Stomach smooth muscle (tissue), 2 donors: ENCODE data around the gene GPHB5.

Experiments used
- H3K27ac ChIP-seq: one replicate; pipeline ENCODE4 v1.7.0; 2013; ENCODE audit warnings: mild to moderate bottlenecking, low read length, inconsistent platforms
- H3K27me3 ChIP-seq, 2 donors: one replicate each; pipeline ENCODE4 v1.7.0; 2013; ENCODE audit warnings: low read length in 2 of 2; ENCODE audit not compliant: insufficient read depth in 2 of 2, control insufficient read depth in 1 of 2
- H3K36me3 ChIP-seq, 2 donors: one replicate each; pipeline ENCODE4 v1.7.0; 2013; ENCODE audit warnings: low read length in 2 of 2; ENCODE audit not compliant: control insufficient read depth in 2 of 2, insufficient read depth in 2 of 2
- H3K4me1 ChIP-seq: one replicate; pipeline ENCODE4 v1.7.0; 2013; ENCODE audit warnings: low read length; ENCODE audit not compliant: control insufficient read depth, insufficient read depth
- H3K4me3 ChIP-seq, 2 donors: one replicate each; pipeline ENCODE4 v1.7.0; 2013; ENCODE audit warnings: low read length in 2 of 2
- H3K9ac ChIP-seq, 2 donors: one replicate each; pipeline ENCODE4 v1.7.0; 2013; ENCODE audit warnings: low read length in 2 of 2, mild to moderate bottlenecking in 1 of 2
- H3K9me3 ChIP-seq, 2 donors: one replicate each; pipeline ENCODE4 v1.7.0; 2013; ENCODE audit warnings: low read length in 2 of 2; ENCODE audit not compliant: control insufficient read depth in 2 of 2
- donor health status: healthy.
- donor health status: Pancreatic carcinoma.

GPHB5 gene

GRCh38 chr14:63318835-63319234 is at the start of gene GPHB5:
Gene GPHB5 (minus strand): TSS chr14:63318935. CDS start chr14:63317849, 1,086 bp downstream.
- no peak within 1 kb of the TSS for H3K9ac ChIP-seq
- H3K4me3 ChIP-seq: no peak within 1 kb of the TSS
- H3K36me3 ChIP-seq: no peaks in the 10 kb centered on the region
- no peaks in the 10 kb centered on the region for H3K27me3 ChIP-seq
- no peak within 1 kb of the TSS for H3K27ac ChIP-seq
- peaks cover 0 to 3% of the 10 kb centered on the region in 2 donors for H3K9me3 ChIP-seq
- no peaks in the 10 kb centered on the region for H3K4me1 ChIP-seq

- Histone ChIP-seq H3K4me3 (no peak overlapping the region), H3K27me3 (no peaks in the 10 kb centered on the region), H3K27ac (no peak overlapping the region), H3K9ac (no peak overlapping the region), H3K36me3 (peaks cover 0 to 2% of the 10 kb centered on the region in 2 donors), H3K4me1 (no peaks in the 10 kb centered on the region), H3K9me3 (peaks cover 0 to 3% of the 10 kb centered on the region in 2 donors)
Observed at GRCh38 chr14:63367742-63368364, 49.1 kb upstream of the GPHB5 start.

GRCh38 chr14:63362389-63362819 is 43.7 kb upstream of the GPHB5 start:
- no peaks in the 10 kb centered on the region for H3K27me3 ChIP-seq
- H3K27ac ChIP-seq: no peak overlapping the region
- no peaks in the 10 kb centered on the region for H3K36me3 ChIP-seq
- no peak overlapping the region for H3K4me3 ChIP-seq
- no peaks in the 10 kb centered on the region for H3K9me3 ChIP-seq
- no peaks in the 10 kb centered on the region for H3K4me1 ChIP-seq
- no peak overlapping the region for H3K9ac ChIP-seq

GRCh38 chr14:63361790-63362189 is 43.1 kb upstream of the GPHB5 start:
- Histone ChIP-seq H3K9me3 (no peaks in the 10 kb centered on the region), H3K27me3 (no peaks in the 10 kb centered on the region), H3K36me3 (no peaks in the 10 kb centered on the region), H3K4me3 (no peak overlapping the region), H3K4me1 (no peaks in the 10 kb centered on the region), H3K27ac (no peak overlapping the region), H3K9ac (no peak overlapping the region)

- no peaks in the 10 kb centered on the region for H3K27me3 ChIP-seq
- H3K9me3 ChIP-seq: no peaks in the 10 kb centered on the region
- H3K9ac ChIP-seq: no peak overlapping the region
- no peaks in the 10 kb centered on the region for H3K4me1 ChIP-seq
- no peak overlapping the region for H3K4me3 ChIP-seq
- no peaks in the 10 kb centered on the region for H3K36me3 ChIP-seq
- no peak overlapping the region for H3K27ac ChIP-seq
Observed at GRCh38 chr14:63357841-63358240, 39.1 kb upstream of the GPHB5 start.

GRCh38 chr14:63345826-63346225 is 27.1 kb upstream of the GPHB5 start:
- Histone ChIP-seq H3K36me3 (no peaks in the 10 kb centered on the region), H3K27me3 (no peaks in the 10 kb centered on the region), H3K9me3 (no peaks in the 10 kb centered on the region), H3K9ac (no peak overlapping the region), H3K4me1 (no peaks in the 10 kb centered on the region), H3K4me3 (no peak overlapping the region), H3K27ac (no peak overlapping the region)

- Histone ChIP-seq H3K4me3 (no peak overlapping the region), H3K9ac (no peak overlapping the region)
Observed at GRCh38 chr14:63344336-63344735, 25.6 kb upstream of the GPHB5 start.

GRCh38 chr14:63343878-63344277 is 25.1 kb upstream of the GPHB5 start:
- Histone ChIP-seq H3K9ac (no peak overlapping the region), H3K9me3 (no peaks in the 10 kb centered on the region), H3K27ac (no peak overlapping the region), H3K4me1 (no peaks in the 10 kb centered on the region), H3K4me3 (no peak overlapping the region), H3K36me3 (no peaks in the 10 kb centered on the region), H3K27me3 (no peaks in the 10 kb centered on the region)

More at GRCh38 chr14:63344336-63344735, 25.6 kb upstream of the GPHB5 start:
- no peaks in the 10 kb centered on the region for H3K9me3 ChIP-seq
- H3K27me3 ChIP-seq: no peaks in the 10 kb centered on the region
- no peaks in the 10 kb centered on the region for H3K4me1 ChIP-seq
- no peaks in the 10 kb centered on the region for H3K36me3 ChIP-seq
- no peak overlapping the region for H3K27ac ChIP-seq

GRCh38 chr14:63342371-63342770 is 23.6 kb upstream of the GPHB5 start:
- H3K36me3 ChIP-seq: no peaks in the 10 kb centered on the region
- H3K4me3 ChIP-seq: no peak overlapping the region
- H3K27ac ChIP-seq: no peak overlapping the region
- no peaks in the 10 kb centered on the region for H3K4me1 ChIP-seq
- H3K9ac ChIP-seq: no peak overlapping the region
- H3K27me3 ChIP-seq: no peaks in the 10 kb centered on the region
- no peaks in the 10 kb centered on the region for H3K9me3 ChIP-seq

- H3K9me3 ChIP-seq: no peaks in the 10 kb centered on the region
- no peak overlapping the region for H3K9ac ChIP-seq
- H3K27me3 ChIP-seq: no peaks in the 10 kb centered on the region
- no peak overlapping the region for H3K27ac ChIP-seq
- H3K4me3 ChIP-seq: no peak overlapping the region
- H3K36me3 ChIP-seq: no peaks in the 10 kb centered on the region
- no peaks in the 10 kb centered on the region for H3K4me1 ChIP-seq
Observed at GRCh38 chr14:63328787-63329737, 10.3 kb upstream of the GPHB5 start.

- Histone ChIP-seq H3K27ac (no peak overlapping the region), H3K9me3 (no peaks in the 10 kb centered on the region), H3K9ac (no peak overlapping the region), H3K27me3 (no peaks in the 10 kb centered on the region), H3K4me3 (no peak overlapping the region), H3K4me1 (no peaks in the 10 kb centered on the region), H3K36me3 (no peaks in the 10 kb centered on the region)
Observed at GRCh38 chr14:63326840-63327239, 8.1 kb upstream of the GPHB5 start.
